Trophoblast cell (in vitro differentiated cells and primary cell): ENCODE results near the gene RAB11FIP4.
"Not testable (repeated sequence)": the region's sequence is repeated elsewhere in the genome, so short reads cannot be mapped to it uniquely, and the experiment has no call there.

ENCODE experiments used
- DNase-seq, 2 donors: peaks; one replicate each; pipeline ENCODE4 v3.0.0-alpha.2; 2016
- H2AFZ ChIP-seq: 2 replicates; pipeline ENCODE4 v1.6.1; 2013; ENCODE audit warnings: low read length, moderate library complexity, mild to moderate bottlenecking; ENCODE audit not compliant: insufficient read depth, poor library complexity
- H2AK5ac ChIP-seq: 2 replicates; pipeline ENCODE4 v1.6.1; 2013; ENCODE audit warnings: mild to moderate bottlenecking, low read length
- H2BK120ac ChIP-seq: 2 replicates; pipeline ENCODE4 v1.6.1; 2013; ENCODE audit warnings: low read length, mild to moderate bottlenecking, moderate library complexity; ENCODE audit not compliant: insufficient read depth, poor library complexity
- H2BK12ac ChIP-seq: 2 replicates; pipeline ENCODE4 v1.6.1; 2013; ENCODE audit warnings: mild to moderate bottlenecking, low read length, moderate library complexity
- H2BK5ac ChIP-seq: 2 replicates; pipeline ENCODE4 v1.6.1; 2013; ENCODE audit warnings: low read length, low read depth, moderate library complexity, mild to moderate bottlenecking; ENCODE audit not compliant: poor library complexity
- H3K14ac ChIP-seq: 2 replicates; pipeline ENCODE4 v1.6.1; 2013; ENCODE audit warnings: mild to moderate bottlenecking, low read length
- H3K18ac ChIP-seq: 2 replicates; pipeline ENCODE4 v1.6.1; 2013; ENCODE audit warnings: mild to moderate bottlenecking, low read length
- H3K23ac ChIP-seq: 2 replicates; pipeline ENCODE4 v1.6.1; 2013; ENCODE audit warnings: low read length
- H3K27ac ChIP-seq: 2 replicates; pipeline ENCODE4 v1.5.1; 2013; ENCODE audit warnings: low read depth, mild to moderate bottlenecking, inconsistent platforms, low read length, moderate library complexity
- H3K27me3 ChIP-seq: 2 replicates; pipeline ENCODE4 v1.6.1; 2013; ENCODE audit warnings: inconsistent platforms, mild to moderate bottlenecking, low read length, moderate library complexity; ENCODE audit not compliant: insufficient read depth
- H3K36me3 ChIP-seq, 2 experiments: 1 replicate in 1 of 2; 2 replicates in 1 of 2; pipeline ENCODE4 v1.6.1; 2013; ENCODE audit warnings: low read length in 2 of 2, mild to moderate bottlenecking in 2 of 2, moderate library complexity in 1 of 2; ENCODE audit not compliant: insufficient read depth in 2 of 2, control insufficient read depth in 1 of 2
- H3K4ac ChIP-seq: 2 replicates; pipeline ENCODE4 v1.6.1; 2013; ENCODE audit warnings: low read depth, mild to moderate bottlenecking, low read length, moderate library complexity
- H3K4me1 ChIP-seq, 2 experiments: 1 replicate in 1 of 2; 2 replicates in 1 of 2; pipeline ENCODE4 v1.6.1; 2013; ENCODE audit warnings: low read length in 2 of 2, mild to moderate bottlenecking in 2 of 2, moderate library complexity in 1 of 2; ENCODE audit not compliant: insufficient read depth in 2 of 2, control insufficient read depth in 1 of 2
- H3K4me2 ChIP-seq: 2 replicates; pipeline ENCODE4 v1.6.1; 2013; ENCODE audit warnings: inconsistent platforms, mild to moderate bottlenecking, low read length, moderate library complexity
- H3K4me3 ChIP-seq: 2 replicates; pipeline ENCODE4 v1.5.1; 2013; ENCODE audit warnings: mild to moderate bottlenecking, low read depth, low read length, inconsistent platforms
- H3K79me1 ChIP-seq: one replicate; pipeline ENCODE4 v1.6.1; 2013; ENCODE audit warnings: low read length
- H3K79me2 ChIP-seq: 2 replicates; pipeline ENCODE4 v1.6.1; 2013; ENCODE audit warnings: low read length, mild to moderate bottlenecking; ENCODE audit not compliant: control insufficient read depth, insufficient read depth, poor library complexity
- H3K9ac ChIP-seq: 2 replicates; pipeline ENCODE4 v1.6.1; 2013; ENCODE audit warnings: mild to moderate bottlenecking, low read length
- H3K9me3 ChIP-seq: 2 replicates; pipeline ENCODE4 v1.6.1; 2013; ENCODE audit warnings: low read depth, mild to moderate bottlenecking, control low read depth, inconsistent platforms, low read length; ENCODE audit not compliant: insufficient read depth
- H4K12ac ChIP-seq: 2 replicates; pipeline ENCODE4 v1.6.1; 2013; ENCODE audit warnings: low read depth, mild to moderate bottlenecking, low read length, moderate library complexity
- H4K8ac ChIP-seq: 2 replicates; pipeline ENCODE4 v1.6.1; 2013; ENCODE audit warnings: low read depth, mild to moderate bottlenecking, low read length, moderate library complexity
- H4K91ac ChIP-seq: one replicate; pipeline ENCODE4 v1.6.1; 2013; ENCODE audit warnings: low read depth, mild to moderate bottlenecking, low read length, moderate library complexity
- WGBS: extraction: QIAGEN DNeasy Blood & Tissue Kit; methylation state at CpG from one replicate; pipeline ENCODE4 v1.1.7; 2013; ENCODE audit warnings: missing lambda C conversion rate; ENCODE audit not compliant: insufficient read length, insufficient coverage; ENCODE audit errors: extremely low coverage; 5-methylcytosine and 5-hydroxymethylcytosine counted together

The RAB11FIP4 gene

DNA sequence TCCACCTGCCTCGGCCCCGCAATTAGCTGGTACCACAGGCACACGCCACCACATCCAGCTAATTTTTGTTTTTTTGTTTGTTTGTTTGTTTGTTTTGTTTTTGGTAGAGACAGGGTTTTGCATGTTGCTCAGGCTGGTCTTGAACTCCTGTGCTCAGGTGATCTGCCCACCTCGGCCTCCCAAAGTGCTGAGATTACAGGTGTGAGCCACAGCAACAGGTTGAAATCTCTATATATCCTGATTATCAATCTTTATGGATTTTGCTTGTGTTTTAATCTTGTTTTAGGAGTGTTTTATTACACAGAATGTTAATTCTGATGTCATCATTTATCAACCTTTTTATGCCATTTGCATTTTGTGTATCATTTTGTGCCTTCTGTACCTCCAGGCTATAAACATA is 48.2 kb downstream of the RAB11FIP4 start:
- H2AFZ ChIP-seq: no peak overlapping the region
- no peak for DNase-seq
- H2AK5ac ChIP-seq: no peak overlapping the region
- no peak overlapping the region for H3K4me2 ChIP-seq
- H3K18ac ChIP-seq: no peak overlapping the region
- no peak overlapping the region for H4K12ac ChIP-seq
- H3K79me2 ChIP-seq: no peaks in the 10 kb centered on the region
- WGBS: no CpG with 5 or more reads among the region's 4 CpGs
- no peaks in the 10 kb centered on the region for H3K79me1 ChIP-seq
- H4K8ac ChIP-seq: no peak overlapping the region
- no peaks in the 10 kb centered on the region for H3K27me3 ChIP-seq
- no peak overlapping the region for H2BK12ac ChIP-seq
- H3K4me1 ChIP-seq: peaks cover 0 to 2% of the 10 kb centered on the region in 2 experiments
- H3K23ac ChIP-seq: no peak overlapping the region
- no peaks in the 10 kb centered on the region for H3K36me3 ChIP-seq
- no peak overlapping the region for H3K4ac ChIP-seq
- no peaks in the 10 kb centered on the region for H3K9me3 ChIP-seq
- no peak overlapping the region for H2BK5ac ChIP-seq
- no peak overlapping the region for H2BK120ac ChIP-seq
- H4K91ac ChIP-seq: no peak overlapping the region
- no peak overlapping the region for H3K14ac ChIP-seq
- H3K4me3 ChIP-seq: no peak overlapping the region
- H3K27ac ChIP-seq: no peak overlapping the region
- no peak overlapping the region for H3K9ac ChIP-seq

GRCh38 chr17:31442276-31442675 is 50.8 kb downstream of the RAB11FIP4 start:
- WGBS: no CpG with 5 or more reads among the region's 5 CpGs
- no peak overlapping the region for H3K14ac ChIP-seq
- no peak overlapping the region for H3K9ac ChIP-seq
- no peak overlapping the region for H4K91ac ChIP-seq
- no peaks in the 10 kb centered on the region for H3K79me2 ChIP-seq
- no peak overlapping the region for H2BK12ac ChIP-seq
- no peak overlapping the region for H3K4ac ChIP-seq
- no peak overlapping the region for H4K8ac ChIP-seq
- no peak overlapping the region for H3K27ac ChIP-seq
- H3K79me1 ChIP-seq: no peaks in the 10 kb centered on the region
- no peaks in the 10 kb centered on the region for H3K4me1 ChIP-seq
- no peaks in the 10 kb centered on the region for H3K27me3 ChIP-seq
- H2AK5ac ChIP-seq: no peak overlapping the region
- no peak overlapping the region for H3K18ac ChIP-seq
- H3K9me3 ChIP-seq: no peaks in the 10 kb centered on the region
- DNase-seq: no peak
- H3K23ac ChIP-seq: no peak overlapping the region
- H2BK5ac ChIP-seq: no peak overlapping the region
- no peak overlapping the region for H3K4me2 ChIP-seq
- H2AFZ ChIP-seq: no peak overlapping the region
- H3K4me3 ChIP-seq: no peak overlapping the region
- no peak overlapping the region for H2BK120ac ChIP-seq
- no peak overlapping the region for H4K12ac ChIP-seq
- H3K36me3 ChIP-seq: no peaks in the 10 kb centered on the region

GRCh38 chr17:31442856-31443255 is 51.4 kb downstream of the RAB11FIP4 start:
- H2AK5ac ChIP-seq, H3K4me3 ChIP-seq, H3K79me1 ChIP-seq, H4K12ac ChIP-seq, H2AFZ ChIP-seq, H3K9me3 ChIP-seq, H3K4ac ChIP-seq, H2BK5ac ChIP-seq, H3K18ac ChIP-seq, H3K4me1 ChIP-seq, H3K79me2 ChIP-seq, H3K9ac ChIP-seq, H3K4me2 ChIP-seq, H3K27me3 ChIP-seq, H4K8ac ChIP-seq, H3K27ac ChIP-seq, H2BK12ac ChIP-seq, H3K23ac ChIP-seq, H4K91ac ChIP-seq, H3K36me3 ChIP-seq, H3K14ac ChIP-seq, H2BK120ac ChIP-seq, DNase-seq: not testable (repeated sequence)
- WGBS: no CpG with 5 or more reads among the region's 5 CpGs

DNA sequence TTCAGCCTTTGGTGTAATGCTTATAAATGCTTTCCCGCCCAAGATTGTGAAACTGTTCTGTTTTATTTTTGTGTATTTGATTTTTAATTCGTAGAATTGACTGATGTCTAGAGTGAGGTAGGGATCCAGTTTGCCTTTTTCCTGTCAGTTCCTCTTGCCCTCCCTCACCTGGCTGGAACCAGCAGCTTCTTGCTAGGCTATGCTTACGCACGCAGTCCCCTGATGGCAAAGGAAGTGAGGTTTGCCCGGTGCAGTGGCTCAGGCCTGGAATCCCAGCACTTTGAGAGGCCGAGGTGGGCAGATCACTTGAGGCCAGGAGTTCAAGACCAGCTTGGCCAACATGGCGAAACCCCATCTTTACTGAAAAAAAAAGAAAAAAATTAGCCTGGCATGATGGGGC is 51.9 kb downstream of the RAB11FIP4 start:
- H2AFZ ChIP-seq: no peak overlapping the region
- no peak overlapping the region for H2BK5ac ChIP-seq
- no peak overlapping the region for H3K4ac ChIP-seq
- no peak overlapping the region for H2AK5ac ChIP-seq
- H3K4me1 ChIP-seq: no peaks in the 10 kb centered on the region
- H3K27me3 ChIP-seq: no peaks in the 10 kb centered on the region
- no peaks in the 10 kb centered on the region for H3K79me2 ChIP-seq
- no peak overlapping the region for H2BK12ac ChIP-seq
- no peaks in the 10 kb centered on the region for H3K79me1 ChIP-seq
- H3K18ac ChIP-seq: no peak overlapping the region
- no peaks in the 10 kb centered on the region for H3K36me3 ChIP-seq
- H4K8ac ChIP-seq: no peak overlapping the region
- H3K4me3 ChIP-seq: no peak overlapping the region
- no peak overlapping the region for H3K9ac ChIP-seq
- no peak overlapping the region for H3K27ac ChIP-seq
- H3K14ac ChIP-seq: no peak overlapping the region
- no peaks in the 10 kb centered on the region for H3K9me3 ChIP-seq
- no peak overlapping the region for H3K4me2 ChIP-seq
- DNase-seq: no peak
- H4K12ac ChIP-seq: no peak overlapping the region
- H2BK120ac ChIP-seq: no peak overlapping the region
- H4K91ac ChIP-seq: no peak overlapping the region
- H3K23ac ChIP-seq: no peak overlapping the region
- WGBS: no CpG with 5 or more reads among the region's 7 CpGs
